ENCODE results near the gene IPO9.
A peak's percentile ranks its signal among the peaks of the same experiment; 100 is the strongest.
"Not testable (repeated sequence)": the region's sequence is repeated elsewhere in the genome, so short reads cannot be mapped to it uniquely, and the experiment has no call there.

Gene IPO9

DNA sequence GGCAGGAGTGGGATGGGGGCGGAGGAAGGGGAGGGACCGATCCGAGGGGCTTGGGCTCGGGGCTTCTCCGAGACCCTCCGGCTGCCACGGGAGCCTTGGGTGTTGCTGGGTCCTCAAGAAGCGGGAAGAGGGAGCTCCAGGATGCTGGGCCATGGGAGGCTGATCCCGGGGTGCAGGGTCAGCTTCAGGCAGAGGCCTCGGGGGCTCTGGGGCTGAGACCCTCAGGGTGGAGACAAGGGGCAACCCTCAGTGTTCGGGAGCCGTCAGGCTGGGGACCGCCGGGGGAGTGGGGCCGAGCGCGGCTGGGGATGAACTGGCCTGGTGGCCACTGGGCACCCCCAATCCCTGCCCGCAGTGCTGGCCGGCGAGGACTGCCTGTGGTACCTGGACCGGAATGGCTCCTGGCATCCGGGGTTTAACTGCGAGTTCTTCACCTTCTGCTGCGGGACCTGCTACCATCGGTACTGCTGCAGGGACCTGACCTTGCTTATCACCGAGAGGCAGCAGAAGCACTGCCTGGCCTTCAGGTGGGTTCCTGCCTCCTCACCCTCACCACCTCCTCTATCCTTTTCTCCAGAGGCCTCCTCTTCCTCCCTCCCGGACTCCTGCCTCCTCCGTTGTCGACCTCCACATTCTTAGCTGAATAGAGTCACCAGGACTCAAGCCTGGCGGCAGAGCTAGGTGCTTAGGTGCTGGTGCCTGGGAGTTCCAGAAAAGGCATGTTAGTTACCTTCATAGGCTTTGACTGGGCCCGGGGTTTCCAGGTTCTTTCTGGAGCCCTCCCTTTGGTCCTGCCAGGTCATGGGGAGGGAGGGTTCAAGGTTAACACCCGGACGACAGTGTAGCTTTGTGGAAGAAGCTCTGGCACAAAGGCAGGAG is 60.4 kb downstream of the IPO9 start:
- no peak for DNase-seq

GRCh38 chr1:201890223-201890622 is 61.3 kb downstream of the IPO9 start:
- DNase-seq: no peak

GRCh38 chr1:201890806-201891450 is 62.0 kb downstream of the IPO9 start:
- no peak for DNase-seq

- DNase-seq: no peak
Observed at GRCh38 chr1:201891451-201892045, 62.6 kb downstream of the IPO9 start.

DNA sequence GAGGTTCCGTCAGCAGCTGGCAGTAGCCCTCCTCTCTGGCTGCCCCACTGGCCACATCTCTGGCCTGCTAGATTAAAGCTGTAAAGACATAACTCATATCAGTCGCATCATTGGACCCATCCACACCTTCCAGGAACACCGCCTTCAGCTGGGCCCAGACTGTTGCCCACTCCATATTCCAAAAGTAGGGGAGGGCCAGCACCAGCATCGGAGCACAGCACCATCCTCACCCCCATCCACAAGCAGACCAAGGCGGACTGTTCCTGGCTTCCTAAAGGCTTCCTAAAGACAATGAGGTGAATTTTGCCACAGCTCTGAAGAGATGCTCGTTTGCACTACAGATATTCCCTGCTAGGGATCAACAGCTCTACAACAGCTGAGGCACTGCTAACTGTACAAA is 63.3 kb downstream of the IPO9 start:
- no peak for DNase-seq

DNA sequence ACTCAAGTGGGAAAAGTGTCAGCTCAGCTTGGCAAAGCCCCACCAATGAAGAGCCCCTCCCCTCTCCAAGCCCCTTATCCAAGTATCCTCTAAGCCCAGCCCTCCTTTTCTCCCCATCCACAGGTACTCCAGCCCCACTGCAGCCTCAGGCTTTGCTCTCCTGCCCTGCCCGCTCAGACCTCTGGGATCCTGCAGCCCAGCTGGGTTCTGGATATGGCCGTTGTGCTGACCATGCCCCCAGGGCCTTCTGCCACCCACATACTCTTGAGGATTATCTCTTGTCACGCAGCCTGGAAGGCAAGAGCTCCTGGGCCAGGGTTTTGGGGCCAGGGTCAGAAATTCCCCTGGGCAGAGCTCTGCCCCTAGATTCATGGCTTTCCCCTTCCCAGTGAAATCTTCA is 64.5 kb downstream of the IPO9 start:
- no peak for DNase-seq

GRCh38 chr1:201894343-201895119 is 65.6 kb downstream of the IPO9 start:
- no peak for DNase-seq

DNA sequence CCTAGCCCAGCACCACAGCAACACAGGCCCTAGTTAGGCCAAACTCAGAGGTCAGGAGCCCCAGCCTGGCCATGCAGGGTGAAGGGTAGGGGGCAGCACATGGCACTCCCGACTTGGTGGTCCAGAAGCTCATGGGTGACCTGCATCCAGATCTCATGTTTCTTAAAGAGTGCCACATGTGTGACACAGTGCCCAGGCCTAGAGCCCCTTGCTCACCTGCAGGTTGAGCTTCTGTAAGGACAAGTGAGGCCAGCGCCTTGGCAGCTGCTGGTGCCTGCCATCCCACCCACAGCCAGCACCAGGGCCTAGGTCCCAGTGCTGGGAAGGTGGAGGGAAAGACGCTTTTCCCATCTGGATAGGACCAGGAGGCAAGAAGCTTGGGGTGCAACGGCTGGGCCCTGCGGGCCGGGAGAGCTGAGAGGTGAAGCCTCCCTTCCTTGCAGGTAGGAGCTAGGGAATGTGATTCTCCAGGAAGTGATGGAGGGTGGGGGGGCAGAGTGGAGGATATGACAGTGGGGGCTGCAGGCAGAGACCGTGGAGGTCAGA is 66.2 kb downstream of the IPO9 start:
- no peak for DNase-seq

GRCh38 chr1:201895913-201896807 is 67.2 kb downstream of the IPO9 start:
- peak; percentile 87 for DNase-seq

GRCh38 chr1:201896951-201897391 is 68.0 kb downstream of the IPO9 start:
- no peak for DNase-seq

GRCh38 chr1:201898240-201898894 is 69.4 kb downstream of the IPO9 start:
- no peak for DNase-seq

GRCh38 chr1:201898992-201899391 is 70.0 kb downstream of the IPO9 start:
- no peak for DNase-seq

GRCh38 chr1:201899683-201900429 is 70.9 kb downstream of the IPO9 start:
- DNase-seq: no peak

DNA sequence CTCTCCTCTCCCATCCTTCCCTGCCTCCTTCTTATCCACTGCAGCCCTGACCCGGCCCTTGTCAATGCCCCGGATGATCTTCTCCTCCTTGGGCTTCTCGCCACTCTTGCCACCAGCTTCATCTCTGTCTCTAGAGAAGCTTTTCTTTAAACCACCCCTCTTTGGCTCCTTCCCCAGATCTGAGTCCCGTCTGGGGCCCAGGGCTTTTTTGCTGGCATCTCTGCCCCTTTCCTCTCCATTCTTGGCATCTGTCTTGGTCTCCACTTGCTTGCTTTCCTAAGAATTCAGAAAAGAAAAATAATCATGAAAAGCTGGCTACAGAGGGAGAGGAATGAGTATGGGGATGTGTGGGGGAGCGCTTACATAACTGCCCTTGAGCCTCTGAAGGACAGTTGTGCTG is 71.5 kb downstream of the IPO9 start:
- DNase-seq: no peak

GRCh38 chr1:201901036-201901435 is 72.1 kb downstream of the IPO9 start:
- not testable (repeated sequence) for DNase-seq

DNA sequence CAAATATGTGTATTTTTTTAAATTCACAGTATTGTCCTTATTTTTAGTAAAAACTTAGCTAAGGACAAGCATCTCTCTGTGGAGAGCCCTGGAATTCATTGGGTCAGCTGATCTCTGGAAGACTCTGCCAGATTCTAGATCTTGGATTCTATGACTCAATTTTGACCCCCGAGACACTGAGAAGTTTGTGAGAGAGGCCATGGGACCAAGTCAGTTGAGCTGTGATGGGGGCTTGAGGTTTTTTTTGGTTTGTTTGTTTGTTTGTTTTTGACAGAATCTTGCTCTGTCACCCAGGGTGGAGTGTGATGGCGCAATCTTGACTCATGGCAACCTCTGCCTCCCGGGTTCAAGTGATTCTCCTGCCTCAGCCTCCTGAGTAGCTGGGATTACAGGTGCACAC is 73.2 kb downstream of the IPO9 start:
- no peak for DNase-seq

- no peak for DNase-seq
Observed at GRCh38 chr1:201903135-201903534, 74.2 kb downstream of the IPO9 start.

DNA sequence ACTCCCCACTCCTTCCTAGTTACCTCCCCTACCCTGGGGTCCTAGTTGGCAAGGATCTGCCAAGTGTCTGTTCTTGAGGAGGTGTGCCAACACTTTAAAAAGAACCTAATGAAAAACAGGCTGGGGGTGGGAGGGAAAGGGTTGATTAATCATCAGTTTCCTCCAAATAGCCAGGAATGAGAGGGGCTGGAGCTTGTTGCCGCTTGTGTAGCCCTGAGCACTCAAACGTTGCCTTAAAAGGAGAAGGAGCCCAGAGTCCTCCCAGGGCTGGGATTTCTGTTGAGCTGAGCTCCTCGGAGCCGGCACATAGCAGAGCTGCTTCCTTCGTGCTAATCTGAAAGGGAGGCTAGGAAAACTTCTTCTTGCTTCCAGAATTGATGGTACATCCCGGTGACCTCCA is 75.6 kb downstream of the IPO9 start:
- DNase-seq: no peak

DNA sequence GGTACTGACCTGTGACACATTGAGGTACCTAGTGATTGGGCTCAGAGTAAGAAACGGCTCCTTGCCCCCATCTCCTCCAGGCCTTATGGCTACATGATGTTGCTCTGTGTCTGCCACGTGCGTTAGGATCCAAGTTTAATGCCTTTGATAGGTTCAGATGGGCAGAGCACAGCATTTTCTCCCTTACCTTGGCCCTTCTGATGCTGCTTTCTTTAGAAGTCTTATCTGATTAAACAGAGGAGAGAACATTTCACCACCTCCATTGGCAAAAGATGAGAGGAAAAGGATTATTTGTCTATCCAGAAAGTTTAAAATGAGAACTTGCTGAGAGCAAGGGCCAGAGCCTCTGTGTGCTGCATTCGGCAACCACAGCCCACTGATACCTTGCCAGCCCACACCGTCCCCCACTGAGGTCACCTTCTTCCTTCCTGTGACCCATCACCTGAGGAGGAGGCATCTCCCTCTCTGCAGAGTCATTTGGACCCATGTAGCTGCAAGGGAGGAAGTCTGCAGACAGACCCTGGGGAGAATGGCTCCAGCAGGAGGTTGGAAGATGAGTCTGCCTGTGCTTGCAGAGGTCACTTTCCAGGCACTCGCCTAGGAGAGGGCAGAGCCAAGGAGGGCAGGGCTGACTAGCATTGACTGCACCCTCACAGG is 76.4 kb downstream of the IPO9 start:
- no peak for DNase-seq

- no peak for DNase-seq
Observed at GRCh38 chr1:201906336-201906735, 77.4 kb downstream of the IPO9 start.
